Endothelial cell of umbilical vein (primary cell): Measurements from ENCODE around the gene ALPL. TPM values are rescaled to one million over a fixed set of nuclear protein-coding genes. Genes with fewer than 3 reads are reported as not detected.

Source experiments
- BruUV-seq: library from RNA; stranded (reverse); fragments of 400-500 nt; replicated peaks from 2 replicates; lab custom pipeline; 2021; lab: Mats Ljungman, UMichigan
- CTCF ChIA-PET: fragments of 300-600, 350-600 bp; sonication (Branson Sonifier 250); formaldehyde crosslinking; loops from one replicate; lab custom pipeline; 2021; ENCODE audit warnings: antibody characterized with exemption, inconsistent platforms; lab: Charles Lee
- POLR2A ChIA-PET: fragments of 300-600, 350-600 bp; sonication (Branson Sonifier 250); formaldehyde crosslinking; loops from one replicate; lab custom pipeline; 2021; ENCODE audit warnings: antibody characterized with exemption, inconsistent platforms; lab: Charles Lee
- DNase-seq: peaks from one replicate; pipeline ENCODE4 v3.0.0-alpha.2; 2011; ENCODE audit warnings: low read depth, low spot score
- FAIRE-seq: peaks from 2 replicates; lab custom pipeline; 2011; peaks lifted over from hg19 to GRCh38; lab: Jason Lieb, UNC
- H2AFZ ChIP-seq: 2 replicates; pipeline ENCODE4 v1.6.0; 2012; ENCODE audit warnings: low read depth, low read length, control low read depth, inconsistent platforms
- H3K27ac ChIP-seq: 2 replicates; pipeline ENCODE4 v1.5.1; 2011; ENCODE audit warnings: low read depth, mild to moderate bottlenecking, control low read depth, low read length, moderate library complexity; ENCODE audit not compliant: insufficient read depth
- H3K27me3 ChIP-seq, 2 experiments: 2 replicates each; pipeline versions ENCODE4 v1.6.0 to v1.6.1; 2011; ENCODE audit warnings: low read length in 2 of 2, mixed read lengths in 1 of 2; ENCODE audit not compliant: control insufficient read depth in 2 of 2, insufficient read depth in 2 of 2
- H3K36me3 ChIP-seq, 2 experiments: 2 replicates in 1 of 2; 3 replicates in 1 of 2; pipeline ENCODE4 v1.5.1; 2011; ENCODE audit warnings: low read length in 2 of 2, mild to moderate bottlenecking in 1 of 2, moderate library complexity in 1 of 2; ENCODE audit not compliant: control insufficient read depth in 2 of 2, insufficient read depth in 2 of 2; ENCODE audit errors: extremely low read depth in 1 of 2
- H3K4me1 ChIP-seq: 3 replicates; pipeline ENCODE4 v1.5.1; 2011; ENCODE audit warnings: mild to moderate bottlenecking, low read length; ENCODE audit not compliant: control insufficient read depth, insufficient read depth; ENCODE audit errors: extremely low read depth
- H3K4me2 ChIP-seq: 2 replicates; pipeline ENCODE4 v1.6.1; 2011; ENCODE audit warnings: low read length, control low read depth, mixed read lengths; ENCODE audit not compliant: insufficient read depth
- H3K4me3 ChIP-seq, 3 experiments: fragments of 200-600 bp in 1 of 3; sonication (generic), shearing (Covaris generic) in 1 of 3; replicated peaks in 1 of 3; 2 replicates each; pipeline ENCODE4 v1.5.1; 2011 to 2016; ENCODE audit warnings: control low read depth in 3 of 3, low read length in 3 of 3, mild to moderate bottlenecking in 2 of 3, inconsistent platforms in 1 of 3, low read depth in 1 of 3, moderate library complexity in 1 of 3; ENCODE audit not compliant: insufficient read depth in 1 of 3
- H3K79me2 ChIP-seq: 2 replicates; pipeline ENCODE4 v1.6.0; 2012; ENCODE audit warnings: low read length, inconsistent platforms; ENCODE audit not compliant: control insufficient read depth, insufficient read depth
- H3K9ac ChIP-seq: replicated peaks from 2 replicates; pipeline ENCODE3; 2011; ENCODE audit warnings: low read length, control low read depth; ENCODE audit not compliant: insufficient read depth; ENCODE audit errors: extremely low read depth
- H3K9me1 ChIP-seq: replicated peaks from 3 replicates; pipeline ENCODE4 v1.6.0; 2011; ENCODE audit warnings: mild to moderate bottlenecking, low read length; ENCODE audit not compliant: control insufficient read depth, insufficient read depth; ENCODE audit errors: extremely low read depth
- H3K9me3 ChIP-seq: replicated peaks from 2 replicates; pipeline ENCODE4 v1.5.1; 2012; ENCODE audit warnings: low read length, inconsistent platforms; ENCODE audit not compliant: control insufficient read depth, insufficient read depth
- H4K20me1 ChIP-seq: replicated peaks from 2 replicates; pipeline ENCODE3; 2011; ENCODE audit warnings: mild to moderate bottlenecking, low read length; ENCODE audit not compliant: control insufficient read depth, insufficient read depth; ENCODE audit errors: extremely low read depth
- FOS ChIP-seq: IDR thresholded peaks from 2 replicates; pipeline ENCODE4 v1.6.1; 2011; ENCODE audit warnings: mild to moderate bottlenecking, low read length, moderate library complexity, borderline replicate concordance; ENCODE audit not compliant: insufficient read depth
- GATA2 ChIP-seq: IDR thresholded peaks from 2 replicates; pipeline ENCODE4 v1.7.0; 2011; ENCODE audit warnings: low read depth, mild to moderate bottlenecking, moderate library complexity, mixed read lengths, low read length; ENCODE audit not compliant: insufficient read length, insufficient read depth
- MYC ChIP-seq: IDR thresholded peaks from one replicate; pipeline ENCODE4 v1.6.1; 2011; ENCODE audit warnings: mild to moderate bottlenecking, low read depth, low read length
- POLR2A ChIP-seq: IDR thresholded peaks from 2 replicates; pipeline ENCODE4 v1.6.1; 2012; ENCODE audit warnings: low read depth, mild to moderate bottlenecking, control low read depth, low read length
- POLR2AphosphoS5 ChIP-seq: IDR thresholded peaks from 2 replicates; pipeline ENCODE4 v1.6.1; 2012; ENCODE audit warnings: low read depth, mild to moderate bottlenecking, control low read depth, low read length, moderate library complexity; ENCODE audit not compliant: insufficient read depth
- dilution Hi-C: fragments of 300-500 bp; cut with MboI; formaldehyde crosslinking; loops from one replicate; pipeline ENCODE4 v1.15.0; 2019; ENCODE audit warnings: low sequenced_read_pairs; ENCODE audit not compliant: extremely low pct_ligation_motif_present
- intact Hi-C: fragments of 100-400 bp; cut with micrococcal nuclease; formaldehyde crosslinking; loops from one replicate; pipeline ENCODE4 v1.10.0; 2022
- polyA plus RNA-seq, 4 experiments: library from polyadenylated mRNA; depleted of rRNA in 3 of 4; stranded (reverse) in 3 of 4; unstranded in 1 of 4; fragments of >200 nt; gene quantifications; 2 replicates each; pipeline versions ENCODE4 v1.2.1 to v1.2.3, GENCODE V29; 2011 to 2012; ENCODE audit warnings: missing spikeins in 1 of 4
- total RNA-seq: library from RNA; stranded (reverse); gene quantifications from 2 replicates; pipeline ENCODE4 v1.2.3, GENCODE V29; 2021
- TF ChIP-seq, protein P1 (sequence below), 2 donors: IDR thresholded peaks; 1 replicate in 1 of 2; 2 replicates in 1 of 2; pipeline ENCODE4 v1.5.1; 2011; ENCODE audit warnings: low read length in 2 of 2, mild to moderate bottlenecking in 2 of 2, moderate library complexity in 2 of 2, control low read depth in 1 of 2, inconsistent platforms in 1 of 2, low read depth in 1 of 2; ENCODE audit not compliant: insufficient read depth in 1 of 2; ENCODE audit errors: extremely low read depth in 1 of 2

ALPL gene
- total and polyA plus RNA-seq, 2 donors (not counting 3 experiments of a cell fraction or from before 2014, with no cell fraction given): 0.38 to 0.92 TPM

DNA sequence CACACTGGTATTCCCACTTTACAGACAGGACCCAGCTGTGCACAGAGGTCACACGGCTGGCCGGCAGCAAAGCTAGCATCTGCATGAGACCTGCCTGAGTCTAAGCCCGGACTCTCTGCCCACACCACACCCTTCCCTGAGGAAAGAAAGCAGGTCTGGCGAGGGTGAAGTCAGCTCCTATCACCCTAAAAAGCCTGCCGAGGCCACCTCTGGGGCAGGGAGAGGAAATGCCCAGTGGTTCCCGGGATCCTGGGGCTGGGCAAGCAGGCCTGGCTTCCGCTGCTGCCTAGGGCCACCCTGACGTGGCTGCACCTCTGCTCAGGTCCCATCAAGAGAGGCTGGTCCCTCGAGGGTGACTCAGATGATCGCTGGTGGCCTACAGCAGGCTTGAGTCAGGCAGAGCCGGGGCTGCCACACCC is 117.7 kb downstream of the ALPL start:
- CTCF ChIA-PET: interaction anchor here (1.4 kb wide), 1 partner anchor 118 kb away, joined by 3 read pairs; the partner anchor contains the start of gene ALPL
- Histone ChIP-seq H3K9ac (no peak overlapping the region), H3K9me3 (no peaks in the 10 kb centered on the region), H3K79me2 (no peaks in the 10 kb centered on the region), H2AFZ (no peak overlapping the region), H3K27ac (no peak overlapping the region), H3K4me3 (no peak overlapping the region), H4K20me1 (no peaks in the 10 kb centered on the region), H3K9me1 (no peaks in the 10 kb centered on the region), H3K4me2 (no peak overlapping the region), H3K36me3 (no peaks in the 10 kb centered on the region), H3K4me1 (no peaks in the 10 kb centered on the region), H3K27me3 (peaks cover 0 to 5% of the 10 kb centered on the region in 2 experiments)
- no peak for DNase-seq
- no peak for FAIRE-seq
- POLR2A ChIA-PET: no interaction called here
- intact Hi-C loops (no loop called here), dilution Hi-C loops (no loop called here)
- no peak for TF ChIP-seq POLR2A
- TF ChIP-seq, protein P1, sequence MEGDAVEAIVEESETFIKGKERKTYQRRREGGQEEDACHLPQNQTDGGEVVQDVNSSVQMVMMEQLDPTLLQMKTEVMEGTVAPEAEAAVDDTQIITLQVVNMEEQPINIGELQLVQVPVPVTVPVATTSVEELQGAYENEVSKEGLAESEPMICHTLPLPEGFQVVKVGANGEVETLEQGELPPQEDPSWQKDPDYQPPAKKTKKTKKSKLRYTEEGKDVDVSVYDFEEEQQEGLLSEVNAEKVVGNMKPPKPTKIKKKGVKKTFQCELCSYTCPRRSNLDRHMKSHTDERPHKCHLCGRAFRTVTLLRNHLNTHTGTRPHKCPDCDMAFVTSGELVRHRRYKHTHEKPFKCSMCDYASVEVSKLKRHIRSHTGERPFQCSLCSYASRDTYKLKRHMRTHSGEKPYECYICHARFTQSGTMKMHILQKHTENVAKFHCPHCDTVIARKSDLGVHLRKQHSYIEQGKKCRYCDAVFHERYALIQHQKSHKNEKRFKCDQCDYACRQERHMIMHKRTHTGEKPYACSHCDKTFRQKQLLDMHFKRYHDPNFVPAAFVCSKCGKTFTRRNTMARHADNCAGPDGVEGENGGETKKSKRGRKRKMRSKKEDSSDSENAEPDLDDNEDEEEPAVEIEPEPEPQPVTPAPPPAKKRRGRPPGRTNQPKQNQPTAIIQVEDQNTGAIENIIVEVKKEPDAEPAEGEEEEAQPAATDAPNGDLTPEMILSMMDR (IDR thresholded peaks at IDR 0.05; ENCODE audit: extremely low read depth in 1 of 2, insufficient read depth in 1 of 2, low read depth in 1 of 2, low read length in 2 of 2): no peak
- no peak for TF ChIP-seq POLR2AphosphoS5
- no peak for TF ChIP-seq FOS
- TF ChIP-seq GATA2: no peak
- no peak for TF ChIP-seq MYC
- no TSS peak for BruUV-seq

Other genes with a start within 250 kb of the ALPL start
- 496 and 562 TPM in 2 replicates for gene ECE1, start 219.0 kb upstream of the ALPL start, total RNA-seq
- 437 and 521 TPM in 2 replicates for gene ECE1, start 219.0 kb upstream of the ALPL start, polyA plus RNA-seq
- gene NBPF3, start 69.3 kb upstream of the ALPL start, total RNA-seq: 6.0 and 6.5 TPM in 2 replicates
- gene NBPF3, start 69.3 kb upstream of the ALPL start, polyA plus RNA-seq: 2.7 and 3.3 TPM in 2 replicates
- gene RAP1GAP, start 159.9 kb downstream of the ALPL start, total RNA-seq: 0.20 TPM in 1 of 2 replicates, not detected in the other
- 0.07 and 1.4 TPM in 2 replicates for gene RAP1GAP, start 159.9 kb downstream of the ALPL start, polyA plus RNA-seq